HG02571 (cell line): ENCODE results near the gene PYCR2.
A peak's percentile ranks its signal among the peaks of the same experiment; 100 is the strongest.

Experiments
- ATAC-seq: cut with Tn5 transposase; IDR thresholded peaks from one replicate; pipeline ENCODE4 v1.9.1; 2021; ENCODE audit warnings: mild to moderate bottlenecking, moderate library complexity; ENCODE audit not compliant: unreplicated experiment

The PYCR2 gene

DNA sequence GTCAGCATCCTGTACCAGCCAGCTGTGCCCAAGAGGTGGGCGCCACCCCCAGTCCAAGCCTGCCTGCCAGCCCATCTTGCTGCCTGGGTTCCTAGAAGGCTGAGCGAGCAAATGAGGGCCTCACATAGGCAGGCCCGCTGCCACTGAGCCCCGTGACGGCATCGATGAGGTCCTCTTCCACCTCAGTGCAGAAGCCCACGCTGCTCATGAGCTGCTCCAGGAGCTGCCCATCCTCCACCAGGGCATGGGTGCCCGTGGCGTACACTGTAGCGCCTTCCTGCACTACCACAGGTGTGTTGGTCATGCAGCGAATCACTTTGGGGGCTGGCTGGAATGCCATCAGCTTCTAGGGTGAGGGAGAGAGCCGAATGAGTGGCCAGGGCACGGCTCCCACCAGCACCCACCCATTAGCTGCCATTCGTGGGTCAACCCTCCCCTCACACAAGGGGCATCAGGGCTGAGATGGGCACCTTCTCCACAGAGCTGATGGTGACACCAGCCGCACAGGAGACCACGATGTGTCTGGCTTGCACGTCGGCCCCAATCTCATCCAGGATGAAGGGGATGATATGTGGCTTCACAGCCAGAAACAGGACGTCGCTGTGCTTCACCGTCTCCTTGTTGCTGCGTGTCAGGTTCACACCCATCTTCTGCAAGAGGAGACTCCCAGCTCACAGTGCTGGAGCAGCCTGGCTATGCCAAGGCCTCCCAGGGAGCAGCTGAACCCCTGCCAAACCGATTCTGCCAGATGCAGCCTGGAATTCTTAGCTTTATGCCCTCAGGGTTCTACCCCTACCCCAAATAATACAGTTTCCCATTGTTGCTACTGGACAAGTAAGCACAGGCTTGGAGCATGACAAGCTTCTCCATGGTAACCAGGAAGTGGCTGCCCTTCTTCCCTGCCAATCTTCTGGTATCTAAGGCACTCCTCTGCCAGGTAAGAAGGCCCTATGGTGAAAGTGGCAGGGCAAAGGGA is 2.0 kb downstream of the PYCR2 start:
- no peak for ATAC-seq

DNA sequence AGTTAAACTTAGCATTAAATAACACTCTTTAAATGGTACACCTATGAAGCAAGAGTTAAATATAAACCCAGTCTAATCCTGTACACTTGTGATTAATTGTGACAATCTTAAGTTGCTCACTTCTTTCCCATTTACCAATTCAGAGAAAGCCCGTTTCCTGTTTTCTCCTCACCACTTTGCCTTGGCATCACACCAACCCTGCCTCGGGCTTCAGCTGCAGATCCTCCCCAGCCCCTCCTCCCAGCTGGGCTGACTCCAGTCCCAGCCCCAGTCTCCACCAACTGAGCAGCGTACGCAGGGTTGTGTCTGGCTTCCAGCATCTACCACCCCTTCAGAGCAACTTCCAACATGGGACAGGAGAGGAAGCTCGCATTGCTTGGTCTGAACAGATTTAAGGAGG is 4.1 kb downstream of the PYCR2 start:
- ATAC-seq = no peak

DNA sequence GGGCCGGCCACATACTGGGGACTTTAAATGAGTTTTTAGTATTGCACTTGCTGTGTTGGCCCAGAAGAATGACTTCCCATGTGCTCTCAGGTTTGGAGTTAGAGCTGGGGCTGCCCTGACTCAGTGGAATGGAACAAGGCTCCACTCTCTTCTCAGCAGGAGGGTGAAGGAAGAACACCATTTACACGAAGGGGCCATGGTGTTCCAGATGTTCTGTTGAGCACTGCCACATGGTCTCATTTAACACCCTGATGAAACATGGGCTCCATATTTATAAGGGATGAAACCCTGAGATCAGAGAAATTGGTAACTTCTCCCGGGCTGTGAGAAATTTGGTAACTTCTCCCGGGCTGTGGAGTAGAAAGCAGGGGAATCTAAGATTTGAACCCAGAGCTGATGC is 5.8 kb downstream of the PYCR2 start:
- ATAC-seq = no peak

DNA sequence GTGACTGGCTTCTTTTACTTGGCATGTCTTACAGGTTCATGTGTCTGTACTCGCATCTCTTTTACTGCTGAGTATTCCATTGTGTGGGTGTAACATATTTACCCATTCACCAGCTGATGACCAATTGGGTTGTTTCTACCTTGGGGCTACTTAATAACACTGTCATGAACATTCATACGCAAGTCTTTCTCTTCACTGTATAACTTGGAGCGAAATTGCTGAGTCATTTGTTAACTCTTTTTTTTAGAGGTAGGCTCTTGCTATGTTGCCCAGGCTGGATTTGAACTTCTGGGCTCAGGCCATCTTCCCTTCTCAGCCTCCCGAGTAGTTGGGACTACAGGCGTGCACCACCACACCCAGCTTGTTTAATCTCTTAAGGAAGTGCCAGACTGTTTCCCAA is 6.5 kb downstream of the PYCR2 start:
- ATAC-seq = no peak

DNA sequence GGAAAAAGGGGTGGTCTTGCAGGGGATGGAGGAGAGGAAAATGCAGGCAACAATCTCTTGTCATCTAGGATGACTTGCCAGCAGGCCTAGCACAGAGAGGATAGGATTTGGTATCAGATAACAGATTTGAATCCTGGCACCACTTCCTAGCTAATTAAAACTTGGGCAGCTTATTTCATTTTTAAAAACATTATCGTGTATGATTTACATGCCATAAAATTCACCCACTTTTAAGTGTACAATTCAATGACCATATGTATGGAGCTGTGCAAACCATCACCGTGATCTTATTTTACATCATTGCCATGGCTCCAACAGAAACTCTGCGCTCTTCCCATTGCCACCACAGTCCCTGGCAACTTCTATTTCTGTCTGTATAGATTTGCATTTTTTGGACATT is 6.9 kb downstream of the PYCR2 start:
- ATAC-seq = no peak

DNA sequence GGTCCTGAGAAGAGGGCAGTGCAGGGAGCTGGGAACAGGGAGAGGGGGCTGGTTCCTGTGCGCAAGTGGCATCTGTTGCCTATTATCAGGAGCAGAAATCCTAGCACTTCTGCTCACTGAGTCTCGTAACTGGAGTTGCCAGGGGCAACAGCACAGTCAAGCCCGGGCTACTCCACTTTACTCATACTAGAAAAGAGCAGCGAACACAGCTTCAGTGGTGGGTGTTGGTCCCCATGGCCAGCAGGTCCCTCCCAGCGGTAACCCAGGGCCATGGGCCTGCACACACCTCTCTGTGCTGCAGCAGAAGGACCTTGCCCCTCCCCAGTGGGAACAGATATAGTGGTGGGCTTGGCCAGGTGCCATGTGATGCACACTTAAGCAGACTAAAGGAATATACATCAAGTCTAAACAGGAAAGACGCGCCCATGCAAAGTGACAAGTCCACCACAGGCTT is 8.5 kb downstream of the PYCR2 start:
- ATAC-seq = no peak

DNA sequence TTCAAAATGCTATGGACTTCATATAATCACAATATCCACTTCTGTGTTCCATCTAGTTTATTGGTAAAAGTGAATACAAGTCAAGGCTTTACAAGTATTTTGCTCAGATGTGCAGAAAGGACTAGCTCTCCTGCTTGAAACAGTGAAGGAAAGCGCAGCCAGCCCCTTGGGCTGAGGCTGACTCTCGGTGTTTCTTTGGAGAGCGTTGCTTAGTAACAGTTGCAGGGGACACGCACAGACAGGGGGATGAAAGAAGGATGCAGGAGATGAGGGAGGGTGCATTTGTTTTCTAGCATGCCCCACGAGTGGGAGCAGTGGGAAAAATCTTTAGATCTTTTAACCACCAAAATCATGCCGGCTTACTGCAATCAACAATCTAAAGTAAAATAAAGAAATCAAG is 9.1 kb downstream of the PYCR2 start:
- no peak for ATAC-seq

DNA sequence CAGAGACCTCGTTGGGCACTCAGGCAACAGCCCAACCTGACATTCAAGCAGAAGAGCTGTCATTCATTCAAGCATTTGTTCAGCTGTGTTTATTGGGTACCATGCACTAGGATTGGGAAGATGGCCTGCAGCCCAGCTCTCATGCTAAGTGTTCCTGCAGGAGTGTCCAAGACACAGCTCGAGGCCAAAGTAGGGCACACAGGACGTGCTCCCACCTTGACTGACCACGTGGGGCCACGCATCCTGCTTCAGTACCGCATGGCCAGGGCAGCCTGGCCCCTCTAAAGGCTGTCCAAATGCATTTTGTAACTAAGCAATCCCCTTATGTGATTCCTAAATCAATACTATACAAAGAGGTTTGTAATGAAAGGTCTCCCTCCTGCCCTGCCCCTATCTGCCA is 9.7 kb downstream of the PYCR2 start:
- no peak for ATAC-seq

DNA sequence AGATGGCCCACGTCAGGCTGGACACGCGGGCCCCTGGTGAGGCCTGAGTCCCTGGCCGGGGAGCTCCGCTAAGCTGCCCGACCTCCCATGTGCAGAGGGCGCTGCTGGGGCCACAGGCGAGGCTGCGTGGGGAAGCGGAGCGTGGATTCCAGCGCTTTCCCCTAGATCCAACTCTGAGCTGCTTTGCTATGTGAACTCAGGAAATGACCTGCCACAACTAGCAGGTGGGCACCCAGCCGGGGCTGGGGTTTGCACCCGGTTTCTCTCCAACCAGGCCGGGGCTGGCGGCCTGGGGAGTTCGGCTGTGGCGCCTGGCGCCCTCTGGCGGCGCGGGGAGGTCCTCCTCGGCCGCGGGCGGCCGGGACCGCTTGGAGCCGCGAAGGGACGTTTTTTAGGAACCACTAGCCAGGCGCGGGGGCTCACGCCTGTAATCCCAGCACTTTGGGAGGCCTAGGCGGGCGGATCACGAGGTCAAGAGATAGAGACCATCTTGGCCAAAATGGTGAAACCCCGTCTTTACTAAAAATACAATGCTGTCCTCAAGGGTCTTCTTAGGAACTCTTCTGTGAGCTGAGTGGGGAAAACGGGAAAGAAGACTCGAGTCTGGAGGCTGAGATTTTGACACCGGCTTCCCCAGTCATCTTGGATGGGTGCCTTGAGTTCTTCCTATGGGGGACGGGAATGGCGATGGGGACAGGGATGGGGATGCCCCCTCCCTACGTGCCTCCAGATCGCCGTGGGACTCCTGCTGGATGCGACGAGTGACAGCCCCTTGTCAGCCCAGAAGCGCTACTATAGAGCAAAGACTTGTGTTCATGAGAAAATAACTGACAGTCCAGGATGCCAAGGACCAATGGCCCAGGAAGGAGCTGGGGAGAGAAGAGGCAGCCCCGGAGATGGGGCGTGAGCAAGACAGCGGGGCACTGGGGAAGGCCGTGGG is 12.6 kb downstream of the PYCR2 start:
- ATAC-seq = no peak

DNA sequence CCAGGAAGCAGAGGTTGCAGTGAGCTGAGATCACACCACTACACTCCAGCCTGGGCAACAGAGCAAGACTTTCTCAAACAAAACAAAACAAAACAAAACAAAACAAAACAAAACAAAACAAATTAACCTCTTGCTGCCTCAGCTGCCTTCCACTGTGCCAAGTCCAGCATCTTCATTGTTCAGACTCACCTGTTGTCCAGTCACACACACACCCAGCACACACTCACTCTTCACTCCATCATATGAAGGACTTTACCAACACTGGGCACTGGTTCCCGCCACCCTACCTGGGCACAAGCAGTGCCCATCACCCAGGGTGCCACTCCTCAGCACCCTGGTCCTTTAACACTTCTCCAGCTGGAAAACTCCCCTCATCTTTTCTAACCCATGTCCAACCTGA is 14.6 kb downstream of the PYCR2 start:
- no peak for ATAC-seq

DNA sequence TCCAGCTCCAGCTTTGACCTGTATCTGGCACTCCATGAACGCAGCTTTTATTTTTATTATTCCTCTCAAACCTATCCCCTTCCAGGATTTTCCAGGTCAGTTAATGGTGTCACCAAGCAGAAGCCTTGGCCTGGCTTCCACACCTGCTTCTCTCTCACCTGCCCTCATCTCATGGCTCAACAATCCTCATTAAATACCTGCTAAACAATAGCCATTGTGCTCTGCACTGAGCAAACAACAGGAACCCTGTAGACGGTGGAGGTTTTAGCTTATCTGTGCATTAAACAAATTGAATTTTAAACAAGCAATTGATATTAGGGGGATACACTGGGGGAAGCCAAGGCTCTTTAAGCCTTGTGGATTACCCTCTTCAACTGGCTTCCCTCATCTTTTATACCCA is 15.3 kb downstream of the PYCR2 start:
- no peak for ATAC-seq

DNA sequence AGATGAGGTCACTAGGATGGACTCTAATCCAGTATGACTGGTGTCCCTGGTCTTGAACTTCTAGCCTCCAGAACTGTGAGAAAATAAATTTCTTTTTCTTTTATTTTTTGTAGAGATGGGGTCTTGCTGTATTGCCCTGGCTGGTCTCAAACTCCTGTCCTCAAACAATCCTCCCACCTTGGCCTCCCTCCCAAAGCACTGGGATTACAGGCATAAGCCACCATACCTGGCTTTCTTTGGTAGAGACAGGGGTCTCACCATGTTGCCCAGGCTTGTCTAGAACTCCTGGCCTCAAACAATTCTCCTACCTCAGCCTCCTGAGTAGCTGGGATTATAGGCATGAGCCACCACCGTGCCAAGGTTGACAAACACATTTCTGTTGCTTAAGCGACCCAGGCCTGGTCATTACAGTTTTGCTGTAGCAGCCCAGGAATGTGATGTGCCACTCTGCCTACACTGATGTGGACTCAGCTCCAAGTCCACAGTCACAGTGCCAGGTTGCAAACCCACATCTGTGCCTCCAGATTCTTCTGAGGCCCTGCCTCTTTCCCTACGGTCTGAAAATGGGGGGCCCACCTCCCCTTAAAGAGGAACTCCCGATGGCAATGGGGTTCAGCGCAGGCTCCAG is 15.9 kb downstream of the PYCR2 start:
- ATAC-seq = no peak

DNA sequence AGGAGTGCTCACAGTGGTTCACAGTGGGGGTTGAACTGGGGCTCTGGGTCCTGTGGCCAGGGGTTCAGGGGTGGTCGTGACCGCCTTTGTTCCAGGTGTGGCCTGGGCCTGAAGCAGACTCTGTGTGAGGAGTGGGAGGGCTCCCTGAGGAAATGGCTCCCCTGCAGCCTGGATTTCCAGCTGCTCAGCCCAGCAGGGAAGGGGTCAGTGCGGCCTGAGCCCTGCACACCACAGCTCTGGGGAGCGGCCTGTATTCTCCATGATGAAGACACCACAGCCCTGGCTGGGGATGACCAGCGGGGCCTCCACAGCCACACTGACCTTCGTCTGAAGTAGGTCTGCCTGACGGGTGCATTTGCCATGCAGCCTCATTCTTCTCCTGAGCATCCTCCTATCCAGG is 16.7 kb downstream of the PYCR2 start:
- no peak for ATAC-seq

DNA sequence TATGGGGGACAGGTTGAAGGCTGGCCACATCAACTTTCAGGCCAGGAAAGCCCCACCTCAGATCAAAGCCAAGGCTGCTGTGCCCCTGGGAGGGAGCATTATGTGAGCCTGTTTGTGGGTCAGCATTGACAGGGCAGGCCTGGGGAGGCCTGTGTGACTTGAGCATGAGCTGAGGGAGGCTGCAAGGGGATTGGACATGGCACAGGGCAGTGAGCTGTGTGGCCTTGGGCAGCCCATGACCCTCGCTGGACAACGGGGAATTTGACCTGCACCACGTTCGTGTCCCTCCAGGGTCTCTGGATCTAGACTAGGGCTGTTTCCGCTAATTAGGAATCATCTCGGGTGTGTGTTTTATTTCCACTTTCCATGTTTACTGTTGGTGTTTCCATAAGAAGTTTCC is 17.6 kb downstream of the PYCR2 start:
- ATAC-seq = no peak

DNA sequence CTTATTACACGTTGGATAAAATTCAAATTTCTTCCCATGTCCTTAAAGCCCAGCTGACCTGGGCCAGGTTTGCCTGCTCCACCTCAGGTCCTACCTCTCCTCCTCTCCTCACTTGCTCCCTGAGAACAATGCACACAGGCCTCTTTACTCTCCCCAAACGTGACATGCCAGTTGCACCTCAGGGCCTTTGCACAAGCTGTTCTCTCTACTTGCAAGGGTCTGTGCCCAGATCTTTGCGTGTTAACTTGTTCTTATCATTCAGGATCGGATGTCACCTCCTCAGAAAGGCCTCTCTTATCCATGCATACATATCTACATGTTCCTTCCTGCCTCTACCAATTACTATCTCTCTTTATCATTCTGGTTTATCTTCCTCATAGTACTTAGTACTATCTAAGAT is 20.4 kb downstream of the PYCR2 start:
- no peak for ATAC-seq

DNA sequence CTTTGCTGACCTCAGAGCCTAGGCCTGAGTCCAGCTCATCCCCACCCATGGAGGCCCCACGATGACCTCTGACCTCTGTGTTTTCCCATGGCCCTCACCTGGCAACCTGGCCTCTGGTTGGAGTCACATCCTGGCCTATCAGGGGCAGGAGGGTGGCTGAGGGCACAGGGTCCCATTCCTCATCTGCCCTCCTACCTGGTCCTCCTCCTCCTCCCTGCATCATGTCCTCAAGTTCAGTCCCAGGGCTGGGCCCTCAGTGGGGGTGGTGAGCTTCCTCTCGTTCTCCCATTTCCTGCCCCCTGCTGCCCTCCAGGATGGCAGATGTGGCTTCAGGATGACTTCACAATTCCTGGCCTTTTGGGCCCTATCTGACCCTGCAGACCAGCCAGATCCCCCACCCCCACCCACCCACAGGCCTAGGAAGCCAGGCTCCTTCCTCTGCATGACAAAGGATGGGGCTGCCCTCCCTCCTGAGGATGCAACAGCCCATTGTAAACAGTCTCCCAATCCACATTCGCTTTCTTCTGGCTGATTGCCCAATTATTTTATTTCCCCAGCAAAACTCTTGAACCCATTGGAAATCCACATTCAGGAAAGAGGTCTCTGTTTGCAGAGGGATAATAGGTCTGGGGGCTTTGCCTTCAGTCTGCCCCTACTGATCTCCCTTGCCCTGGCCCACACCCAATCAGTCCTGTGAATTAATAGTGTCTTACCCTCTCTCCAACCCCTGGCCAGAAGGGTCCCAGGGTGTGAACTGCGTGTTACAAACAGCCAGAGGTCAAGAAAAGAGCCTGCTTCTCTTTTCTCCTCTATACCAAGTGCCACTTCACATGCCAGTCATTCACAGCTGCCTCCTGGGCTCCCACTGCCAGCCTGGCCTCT is 24.8 kb downstream of the PYCR2 start:
- ATAC-seq = no peak

DNA sequence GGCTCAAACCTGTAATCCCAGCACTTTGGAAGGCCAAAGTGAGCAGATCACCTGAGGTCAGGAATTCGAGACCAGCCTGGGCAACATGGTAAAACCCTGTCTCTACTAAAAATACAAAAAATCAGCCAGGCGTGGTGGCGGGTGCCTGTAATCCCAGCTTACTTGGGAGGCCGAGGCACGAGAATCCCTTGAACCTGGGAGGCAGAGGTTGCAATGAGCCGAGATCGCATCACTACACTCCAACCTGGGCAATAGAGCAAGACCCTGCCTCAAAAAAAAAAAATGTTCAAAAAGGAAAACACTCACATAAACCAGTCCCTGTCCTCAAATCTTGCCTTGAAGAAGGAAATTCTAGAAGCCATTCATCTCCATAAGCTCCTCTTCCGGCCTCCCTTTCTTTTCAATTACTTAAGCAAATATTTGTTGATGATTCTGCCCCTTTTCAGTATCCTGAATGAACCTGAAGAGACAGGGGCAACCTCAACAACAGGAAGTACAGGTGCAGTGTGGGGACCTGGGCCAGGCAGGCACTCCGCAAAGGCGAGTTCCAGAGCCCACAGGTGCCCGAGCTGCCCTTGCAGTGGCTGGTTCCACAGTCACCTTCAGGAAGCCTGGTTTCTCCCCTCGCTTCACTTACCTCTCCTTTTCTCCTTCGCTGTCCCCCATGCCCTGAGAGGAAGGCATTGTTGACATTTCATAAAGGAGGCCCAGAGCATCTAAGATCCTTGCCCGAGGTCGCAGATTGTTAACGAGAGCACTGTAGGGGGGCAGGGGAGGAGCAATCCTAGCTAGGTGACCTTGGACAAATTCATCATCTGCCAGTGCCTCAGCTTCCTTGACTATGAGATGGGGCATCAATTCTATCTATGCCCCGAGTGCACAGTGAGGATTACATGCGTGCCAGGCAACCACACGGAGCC is 26.2 kb downstream of the PYCR2 start:
- no peak for ATAC-seq

DNA sequence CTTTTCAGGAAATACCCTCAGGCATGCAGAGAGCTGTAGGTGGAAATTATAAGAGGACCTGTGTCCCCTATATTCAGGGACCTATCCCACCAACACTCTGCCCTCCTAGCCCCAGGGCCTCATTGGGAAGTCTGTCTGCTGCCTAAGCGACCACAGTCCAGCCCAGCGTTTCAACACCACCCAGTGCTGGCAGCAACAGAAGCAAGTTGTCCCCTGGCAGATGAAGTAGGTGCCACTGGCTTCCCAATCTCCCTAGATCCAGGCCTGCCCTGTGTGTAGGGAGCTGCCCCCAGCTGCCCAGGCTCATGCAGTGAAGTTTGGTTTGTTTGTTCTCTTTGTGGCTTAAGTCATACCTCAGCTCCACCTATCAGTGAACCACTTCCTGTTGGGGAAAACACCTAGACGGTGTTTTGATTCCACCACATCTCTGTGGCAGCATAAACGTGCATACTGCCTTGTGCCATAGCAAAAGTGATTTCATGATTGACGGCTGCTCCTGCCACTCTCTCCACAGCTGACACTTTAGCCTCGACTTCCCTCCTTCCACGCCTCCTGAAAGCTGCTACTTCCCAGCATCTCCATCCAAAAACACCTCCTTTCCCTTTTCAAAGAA is 27.0 kb downstream of the PYCR2 start:
- ATAC-seq = peak; percentile 100

DNA sequence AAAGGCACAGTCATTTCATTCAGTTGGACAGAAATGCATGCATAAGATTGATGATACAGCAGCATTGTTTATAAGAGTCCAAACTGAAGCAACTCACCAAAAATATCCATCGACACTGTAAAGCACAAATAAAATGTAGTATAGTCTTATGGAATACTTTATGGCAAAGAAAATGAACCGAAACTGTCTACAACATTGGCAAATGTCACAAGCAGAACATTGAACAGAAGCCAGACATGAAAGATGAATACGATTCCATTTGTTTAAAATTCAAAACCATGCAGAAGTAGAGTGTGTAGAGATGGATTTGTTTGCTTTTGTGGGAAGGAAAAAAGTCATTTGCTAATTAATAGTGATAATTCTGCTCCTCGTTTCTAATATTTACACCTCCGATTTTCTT is 27.6 kb downstream of the PYCR2 start:
- no peak for ATAC-seq
